Colon (tissue), 2 donors: ENCODE measurements around the gene PDE1C.

Source experiments
- FAIRE-seq: peaks from 2 replicates; lab custom pipeline; 2012; peaks lifted over from hg19 to GRCh38; lab: Jason Lieb, UNC
- donor health status: control.
- donor health status: control.

The PDE1C gene

DNA sequence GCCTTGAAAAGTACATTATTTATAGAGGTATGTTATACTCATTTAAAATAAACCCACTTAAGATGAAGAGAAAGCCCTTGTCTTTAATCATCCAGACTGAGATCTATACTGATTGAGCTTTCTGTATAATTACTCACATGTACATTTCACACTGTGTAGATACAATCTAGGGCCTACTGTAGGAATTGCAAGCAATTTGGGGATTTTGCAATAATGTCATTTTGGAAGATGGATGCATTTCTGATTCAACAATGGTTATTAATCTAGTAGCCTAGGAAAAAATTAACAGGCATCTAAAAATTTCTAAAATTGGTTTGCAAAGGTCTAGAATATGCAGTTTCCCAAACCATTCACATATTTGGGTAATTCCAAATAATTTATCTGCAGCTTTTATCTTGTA, 132.2 kb downstream of the PDE1C start:
- no peak for FAIRE-seq

DNA sequence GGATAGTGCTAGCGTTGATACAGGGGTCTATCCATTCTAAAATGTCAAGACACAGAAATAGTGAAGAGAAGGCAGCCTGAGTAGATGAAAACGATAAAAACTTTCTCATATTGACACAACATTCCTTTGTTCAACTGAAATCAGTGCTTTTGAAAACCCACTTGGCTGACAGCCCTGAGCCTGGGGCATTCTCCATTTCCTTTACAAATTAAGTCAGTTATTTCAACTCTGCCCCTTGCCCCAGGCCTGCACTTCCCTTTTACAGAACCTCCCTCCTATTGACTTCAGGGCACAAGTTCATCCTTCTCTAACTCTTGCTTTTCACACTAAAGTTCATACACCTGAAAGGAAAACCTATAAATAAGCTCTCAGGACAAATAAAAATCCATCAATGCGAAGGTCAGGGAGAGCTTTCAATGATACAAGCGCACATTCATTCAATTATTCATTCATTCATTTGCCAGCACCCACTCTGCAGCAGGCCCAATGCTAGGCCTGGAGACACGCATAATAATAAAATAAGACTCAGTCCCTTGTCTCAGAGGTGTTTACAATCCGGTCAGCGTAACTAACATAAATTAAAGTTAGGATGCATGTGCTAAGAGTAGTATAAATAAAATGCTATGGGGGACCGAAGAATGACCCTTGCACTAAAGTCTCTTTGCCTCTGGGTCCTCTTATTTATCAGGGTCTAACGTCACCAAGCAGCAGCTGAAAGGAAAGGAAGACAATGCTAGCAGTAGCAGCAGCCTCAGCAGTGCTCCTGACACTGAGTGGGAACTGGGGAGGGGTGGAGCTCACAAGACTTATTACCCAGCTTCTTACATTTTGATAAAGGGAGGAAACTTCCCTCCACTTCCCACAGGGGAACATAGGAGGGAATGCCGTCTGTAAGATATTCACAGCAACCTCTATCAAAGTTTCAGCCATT, 134.8 kb downstream of the PDE1C start:
- FAIRE-seq, result no peak

DNA sequence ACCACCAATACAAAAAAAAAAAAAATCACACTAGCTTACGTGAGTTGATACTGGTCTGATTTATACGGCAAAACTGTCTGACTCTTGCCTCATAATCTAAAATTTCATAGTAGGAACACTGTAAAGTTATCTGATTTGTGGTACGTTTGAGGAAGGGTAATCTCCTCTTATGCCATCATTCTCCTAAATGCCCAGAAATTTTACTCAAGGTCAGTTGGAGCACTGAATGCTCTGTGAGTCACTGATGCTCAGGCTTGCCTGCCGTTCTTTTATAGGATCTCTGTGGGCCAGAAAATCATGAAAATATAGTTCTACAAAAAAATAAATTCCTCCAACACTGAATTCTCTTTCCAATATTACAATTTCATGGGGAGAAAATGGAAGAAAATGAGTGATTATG, 135.7 kb downstream of the PDE1C start:
- no peak for FAIRE-seq

DNA sequence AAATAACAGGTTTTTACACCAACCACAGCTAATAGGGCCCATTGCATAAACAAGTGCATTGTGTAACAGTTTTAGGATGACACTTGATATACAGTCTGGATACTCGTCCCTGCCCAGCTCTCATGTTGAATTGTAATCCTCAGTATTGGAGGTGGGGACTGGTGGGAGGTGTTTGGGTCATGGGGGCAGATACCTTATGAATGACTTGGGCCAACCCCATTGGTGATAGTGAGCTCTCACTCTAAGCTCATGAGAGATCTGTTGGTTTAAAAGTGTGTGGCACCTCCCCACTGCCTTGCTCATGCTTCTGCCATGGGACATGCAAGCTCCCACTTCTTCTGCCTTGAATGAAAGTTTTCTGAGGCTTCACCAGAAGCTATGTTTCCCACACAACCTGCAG, 136.7 kb downstream of the PDE1C start:
- FAIRE-seq, result no peak

DNA sequence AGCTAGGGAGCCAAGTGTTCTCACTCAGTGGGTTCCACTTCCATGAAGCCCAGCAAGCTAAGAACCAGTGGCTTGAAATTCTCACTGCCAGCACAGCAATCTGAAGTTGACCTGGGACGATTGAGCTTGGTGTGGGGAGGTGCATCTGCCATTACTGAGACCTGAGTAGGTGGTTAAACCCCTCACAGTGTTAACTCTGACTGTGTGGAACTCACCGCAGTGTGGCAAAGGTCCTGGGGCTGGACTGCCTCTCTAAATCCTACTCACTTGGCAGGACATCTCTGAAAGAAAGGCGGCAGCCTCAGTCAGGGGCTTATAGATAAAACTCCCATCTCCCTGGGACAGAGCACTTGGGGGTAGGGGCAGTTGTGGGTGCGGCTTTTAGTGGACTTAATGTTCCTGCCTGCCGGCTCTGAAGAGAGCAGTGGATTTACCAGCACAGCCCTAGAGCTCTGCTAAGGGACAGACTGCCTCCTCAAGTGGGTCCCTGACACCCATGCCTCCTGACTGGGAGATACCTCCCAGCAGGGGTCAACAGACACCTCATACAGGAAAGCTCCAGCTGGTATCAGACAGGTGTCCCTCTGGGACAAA, 143.1 kb downstream of the PDE1C start:
- FAIRE-seq, result no peak

DNA sequence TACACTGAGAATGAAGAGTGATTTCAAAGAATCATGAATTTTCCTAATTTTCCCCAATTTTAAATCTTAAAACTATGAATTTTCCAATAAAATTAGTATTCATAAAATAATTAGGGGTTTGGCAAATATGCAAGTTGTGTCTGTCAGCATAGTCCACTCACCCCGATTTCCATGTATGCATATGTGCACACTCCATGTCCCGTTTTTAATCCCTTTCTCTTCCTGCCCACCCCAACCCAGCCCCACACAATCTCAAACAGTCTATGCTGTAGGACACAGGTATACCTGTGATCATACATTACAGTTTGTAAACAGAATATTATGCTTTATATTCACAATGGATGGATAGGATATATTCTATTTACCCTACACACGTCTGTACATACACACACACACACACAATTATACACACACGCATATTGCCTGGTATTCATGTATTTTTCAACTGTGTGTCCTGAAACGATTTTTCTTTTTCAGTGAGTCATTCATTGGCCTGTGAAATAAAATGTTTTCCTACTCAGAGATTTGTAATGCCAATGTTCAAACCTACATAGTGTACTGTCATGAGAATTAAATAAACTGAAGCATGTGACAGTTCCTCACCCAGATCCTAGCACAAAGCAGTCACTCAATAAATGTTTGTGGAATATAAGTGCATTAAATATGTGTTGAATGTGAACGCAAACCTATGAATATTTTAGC, 144.3 kb downstream of the PDE1C start:
- FAIRE-seq, result no peak

DNA sequence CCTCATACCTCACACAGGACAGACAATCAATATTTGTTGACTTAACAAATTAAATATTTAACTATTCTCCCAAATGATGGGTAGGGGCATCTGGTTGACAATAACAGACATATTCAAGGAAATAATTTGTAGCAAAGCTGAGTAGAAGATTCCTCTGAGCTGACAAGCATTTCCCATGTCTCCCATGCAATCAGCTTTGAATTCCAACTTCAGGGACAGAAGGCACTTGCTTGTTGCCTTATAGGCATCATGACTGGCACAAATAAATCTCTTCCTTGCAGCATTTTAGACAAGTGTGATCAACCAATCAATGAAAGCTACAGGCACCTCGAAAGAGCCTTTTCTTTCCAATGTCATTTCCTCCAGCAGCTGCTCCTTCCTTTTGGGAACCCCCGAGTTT, 146.0 kb downstream of the PDE1C start:
- no peak for FAIRE-seq

DNA sequence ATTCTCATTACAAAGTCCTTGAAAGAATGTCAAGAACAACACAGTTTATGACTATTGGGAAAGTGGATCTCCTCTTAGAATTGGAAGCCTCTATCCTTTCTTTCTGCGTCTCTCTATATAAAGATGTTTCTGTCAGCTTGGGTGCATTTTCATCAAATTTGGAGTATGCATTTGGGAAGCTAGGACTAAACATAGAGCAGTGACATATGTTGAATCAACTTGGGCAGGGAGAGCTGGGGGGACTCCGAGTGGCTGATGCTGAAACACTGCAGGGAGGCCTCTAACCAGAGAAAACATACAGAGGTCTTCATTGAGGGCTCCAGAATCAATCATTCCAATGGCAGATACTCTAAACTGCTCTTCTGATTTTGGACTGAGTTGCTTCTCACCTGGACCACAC, 147.4 kb downstream of the PDE1C start:
- no peak for FAIRE-seq

DNA sequence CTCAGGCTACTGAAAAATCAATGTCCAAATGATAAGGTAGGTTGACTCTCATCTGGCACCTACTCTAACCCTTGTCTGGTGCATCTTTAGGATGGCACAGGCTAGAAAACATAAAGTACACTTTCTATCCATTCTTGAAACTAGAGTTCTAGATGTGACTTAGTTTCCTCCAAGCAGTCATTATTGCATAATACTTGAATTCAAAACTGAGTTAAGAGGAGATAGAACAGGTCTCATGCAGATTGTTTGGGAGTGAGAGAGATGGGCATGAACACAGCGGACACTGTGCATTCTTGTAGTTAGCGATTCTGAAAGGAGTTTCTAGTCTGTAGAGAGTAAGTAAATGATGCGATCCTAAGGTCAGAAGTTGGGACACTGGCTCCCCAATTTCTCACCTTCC, 149.2 kb downstream of the PDE1C start:
- FAIRE-seq, result no peak

DNA sequence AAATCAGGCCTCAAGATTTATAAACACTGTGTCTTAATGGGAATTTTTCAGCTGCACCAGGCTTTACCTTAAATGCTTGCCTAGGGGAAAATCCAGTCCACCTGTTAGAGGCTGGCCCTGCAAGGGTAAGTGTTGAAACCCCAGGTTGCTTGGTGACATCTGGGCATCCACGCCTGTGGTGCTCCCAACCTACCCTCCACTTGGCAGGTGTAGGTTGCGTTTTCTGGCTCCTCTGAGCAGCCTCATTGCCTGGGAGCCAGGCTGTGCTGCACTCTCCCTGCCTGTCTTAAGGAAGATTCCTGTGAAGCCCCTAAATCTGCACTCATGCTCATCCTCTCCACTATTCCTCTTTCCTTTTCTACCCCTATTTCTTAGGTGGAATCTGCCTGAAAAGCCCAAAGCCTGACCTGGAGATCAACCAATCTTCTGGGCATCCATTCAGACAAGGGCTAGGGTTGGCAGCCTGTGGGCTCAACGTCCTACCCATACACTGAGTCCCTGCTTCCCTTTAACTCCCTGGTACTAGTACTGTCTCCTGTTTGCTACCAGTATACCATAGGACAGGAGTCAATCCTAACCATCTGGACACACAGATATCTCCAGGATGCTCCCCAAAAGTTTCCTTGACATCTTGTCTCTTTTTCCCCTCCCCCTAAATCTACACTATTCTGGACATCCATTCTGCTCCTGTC, 150.4 kb downstream of the PDE1C start:
- FAIRE-seq, result no peak

DNA sequence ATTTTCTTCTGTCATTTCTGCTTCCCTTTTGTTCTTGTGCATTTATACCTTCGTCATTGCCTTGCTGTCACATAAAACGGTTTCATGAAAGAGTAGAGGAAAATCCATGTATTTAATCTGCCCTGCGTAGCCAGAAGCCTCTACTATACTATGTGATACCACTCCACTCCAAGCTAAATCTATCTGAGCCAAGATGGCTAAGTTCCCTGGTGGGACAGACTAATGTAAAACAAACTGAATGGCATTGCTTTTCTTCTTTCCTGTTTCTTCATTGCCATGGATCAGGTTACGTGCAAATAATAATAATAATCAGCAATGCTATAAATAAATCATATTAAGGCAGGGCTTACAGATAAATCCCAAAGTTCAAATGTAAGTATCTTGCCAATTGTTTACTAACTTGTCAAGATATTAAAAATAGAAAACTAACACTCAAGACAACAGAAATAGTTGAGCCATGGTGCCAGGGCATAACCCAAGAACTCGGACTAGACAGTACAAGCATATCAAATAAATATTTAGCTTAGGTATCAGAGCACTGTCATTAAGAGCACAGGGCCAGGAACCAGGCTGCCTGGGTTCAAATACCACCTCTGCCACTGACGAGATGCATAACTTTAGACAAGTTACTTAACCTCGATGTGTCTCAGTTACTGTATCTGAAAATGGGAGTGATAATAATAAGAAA, 151.4 kb downstream of the PDE1C start:
- FAIRE-seq, result no peak

DNA sequence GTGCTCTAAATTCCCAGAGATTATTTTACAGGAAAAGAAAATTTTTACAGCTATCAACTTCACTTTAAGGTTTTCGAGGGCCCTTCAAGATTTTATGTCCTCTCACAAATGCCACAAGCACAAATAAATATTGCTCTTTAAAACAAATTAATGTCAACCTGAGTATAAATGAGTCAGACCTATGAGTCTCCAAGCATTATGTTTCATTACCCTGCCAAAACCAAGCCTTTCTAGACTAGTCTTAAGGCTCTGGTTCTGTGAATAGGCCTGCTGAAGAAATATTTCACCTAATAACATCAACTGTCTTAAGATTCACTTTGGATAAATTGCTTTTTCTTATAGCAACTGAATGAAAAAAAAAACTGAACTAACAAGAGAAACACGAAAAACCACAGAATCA, 153.0 kb downstream of the PDE1C start:
- FAIRE-seq, result no peak

DNA sequence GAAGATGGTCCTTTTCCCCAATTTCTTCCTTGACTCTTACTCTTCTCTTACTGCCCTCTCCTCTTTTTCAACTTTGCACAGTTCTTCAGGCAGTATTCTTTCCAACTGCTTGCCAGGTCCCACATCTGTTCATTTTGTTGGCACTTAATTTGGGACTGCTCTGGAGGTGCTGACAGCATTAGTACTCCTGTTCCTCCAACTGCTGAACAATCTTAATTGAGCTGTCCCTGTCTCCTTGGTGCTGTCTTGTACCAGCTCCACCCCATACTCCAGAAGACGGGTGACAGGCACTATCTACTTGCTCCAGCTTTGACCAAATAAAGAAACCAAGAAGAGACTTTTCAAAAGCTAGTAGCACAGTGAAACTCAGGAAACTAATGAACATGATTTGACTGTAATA, 160.0 kb downstream of the PDE1C start:
- FAIRE-seq, result no peak

DNA sequence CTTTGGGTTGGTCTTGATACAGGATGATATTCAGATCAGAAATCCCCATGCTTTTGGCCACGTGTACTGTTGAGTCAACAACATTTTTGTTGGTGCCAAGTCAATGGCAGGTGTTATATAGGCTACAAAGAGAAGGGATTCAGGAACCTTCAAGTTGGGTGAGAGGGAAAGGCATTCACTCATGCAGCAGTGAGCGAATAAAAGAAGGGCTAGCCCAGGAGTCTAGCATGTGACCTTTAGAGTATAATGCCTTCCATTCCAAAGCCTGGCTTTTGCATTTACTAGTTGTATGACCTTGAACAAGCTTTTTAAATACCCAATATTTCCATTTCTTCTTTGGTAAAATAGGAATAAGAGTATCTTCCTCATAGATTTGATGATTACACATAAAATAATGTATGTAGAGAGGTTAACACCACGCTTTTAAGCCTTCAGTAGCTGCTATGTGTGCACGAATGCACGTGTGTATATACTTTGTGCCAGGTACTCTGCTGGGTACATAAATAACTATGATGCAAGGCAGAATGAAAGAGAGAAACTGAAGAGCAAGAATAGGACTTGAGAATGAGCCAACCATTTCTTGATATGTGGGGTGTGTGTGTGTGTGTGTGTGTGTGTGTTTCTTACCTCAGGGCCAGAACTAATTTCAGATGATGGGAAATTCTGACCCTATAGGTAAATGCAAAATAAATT, 163.6 kb downstream of the PDE1C start:
- FAIRE-seq, result no peak

DNA sequence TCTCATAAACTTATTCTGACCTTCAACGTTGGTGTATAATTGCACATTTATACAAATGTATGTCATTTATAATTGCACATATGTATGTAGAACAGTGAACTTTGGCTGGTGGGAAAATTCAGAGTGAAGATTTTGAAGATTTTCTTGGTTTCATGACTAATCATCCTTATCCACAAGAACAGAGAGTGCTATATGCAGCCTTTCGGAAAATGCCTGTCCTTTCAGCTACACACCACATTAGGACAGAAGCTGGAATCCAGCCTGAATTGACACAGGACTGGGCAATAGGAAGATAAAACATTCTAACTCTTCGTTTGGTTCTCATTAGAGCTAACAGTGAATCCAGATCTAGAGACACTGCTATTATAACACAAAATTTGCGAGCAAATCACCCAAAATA, 166.2 kb downstream of the PDE1C start:
- no peak for FAIRE-seq

DNA sequence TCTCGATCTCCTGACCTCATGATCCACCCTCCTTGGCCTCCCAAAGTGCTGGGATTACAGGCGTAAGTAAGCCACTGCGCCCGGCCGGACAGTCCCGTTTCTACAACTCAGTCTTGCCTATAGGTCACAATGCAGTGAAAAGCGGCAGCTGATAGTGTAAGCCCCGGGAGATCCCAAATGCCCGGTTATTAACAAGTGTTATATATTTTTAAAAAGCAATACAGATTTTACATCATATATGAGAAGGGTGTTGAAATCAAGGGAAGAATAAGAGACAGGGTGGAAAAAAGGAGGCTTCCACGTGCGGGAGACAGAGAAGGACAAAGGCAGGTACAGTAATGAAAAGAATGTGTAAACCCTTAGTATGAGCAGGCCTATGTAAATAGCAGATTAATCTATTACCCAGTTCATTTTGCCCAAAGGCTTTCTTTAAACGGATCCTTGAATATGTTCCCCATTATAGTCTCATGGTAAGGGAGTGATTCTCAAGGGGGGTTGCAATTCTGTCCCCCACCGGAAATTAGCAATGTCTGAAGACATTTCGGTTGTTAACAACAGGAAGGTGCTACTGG, 170.8 kb downstream of the PDE1C start:
- no peak for FAIRE-seq

DNA sequence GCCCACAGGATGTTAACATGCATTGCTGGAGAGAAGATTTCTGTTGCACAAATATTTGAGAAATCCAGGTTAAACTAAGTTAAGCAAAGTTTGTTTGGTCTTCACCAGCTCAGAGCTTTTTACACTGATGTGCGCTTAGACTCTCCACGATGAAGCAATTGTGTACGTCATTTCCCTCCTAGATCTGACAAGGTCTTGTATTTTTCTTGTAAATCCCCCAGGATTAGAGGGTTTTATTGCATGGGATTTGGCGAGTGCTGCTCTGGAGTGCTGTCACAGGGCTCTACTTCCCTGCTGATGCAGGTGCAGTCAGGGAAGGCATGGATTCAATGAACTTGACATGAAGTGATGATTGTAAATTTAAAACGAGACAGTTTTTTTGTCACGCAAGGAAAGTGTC, 173.3 kb downstream of the PDE1C start:
- FAIRE-seq, result no peak

DNA sequence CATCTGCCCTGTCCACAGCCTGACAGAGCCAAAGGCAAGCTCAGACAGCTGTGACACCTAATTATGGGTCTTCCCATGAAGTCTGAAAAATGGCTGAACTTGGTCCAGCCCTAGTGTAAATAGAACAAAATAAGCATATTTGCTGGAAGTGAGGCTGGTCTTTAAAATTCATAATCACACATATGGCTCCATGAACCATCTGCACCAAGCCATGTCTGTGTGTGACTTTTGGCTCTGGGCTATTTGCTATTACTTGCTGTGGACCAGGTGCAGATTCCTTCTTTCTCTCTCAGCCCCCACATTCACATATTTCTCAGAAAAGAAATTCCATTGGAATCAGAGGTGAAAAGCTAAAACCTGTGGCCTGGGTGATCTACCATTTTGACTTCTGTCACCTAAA, 175.9 kb downstream of the PDE1C start:
- no peak for FAIRE-seq

DNA sequence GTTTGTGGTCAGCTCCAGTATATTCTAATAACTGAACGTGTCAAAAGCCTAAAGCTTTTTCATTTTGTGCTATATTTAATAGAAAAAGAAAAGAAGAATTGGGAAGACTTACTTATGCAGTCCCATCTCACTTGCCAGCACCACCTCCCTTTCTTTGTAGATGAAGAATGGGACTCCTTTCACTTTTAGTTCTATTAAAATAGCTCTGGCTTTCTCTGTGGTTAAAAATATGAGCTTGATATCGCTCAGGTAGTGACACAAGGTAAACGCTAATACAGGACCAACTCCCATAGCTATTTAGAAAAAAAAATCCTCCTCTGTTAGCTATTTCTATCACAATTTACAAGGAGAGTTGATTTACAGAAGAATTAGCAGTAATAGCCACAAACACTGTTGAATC, 176.8 kb downstream of the PDE1C start:
- no peak for FAIRE-seq

DNA sequence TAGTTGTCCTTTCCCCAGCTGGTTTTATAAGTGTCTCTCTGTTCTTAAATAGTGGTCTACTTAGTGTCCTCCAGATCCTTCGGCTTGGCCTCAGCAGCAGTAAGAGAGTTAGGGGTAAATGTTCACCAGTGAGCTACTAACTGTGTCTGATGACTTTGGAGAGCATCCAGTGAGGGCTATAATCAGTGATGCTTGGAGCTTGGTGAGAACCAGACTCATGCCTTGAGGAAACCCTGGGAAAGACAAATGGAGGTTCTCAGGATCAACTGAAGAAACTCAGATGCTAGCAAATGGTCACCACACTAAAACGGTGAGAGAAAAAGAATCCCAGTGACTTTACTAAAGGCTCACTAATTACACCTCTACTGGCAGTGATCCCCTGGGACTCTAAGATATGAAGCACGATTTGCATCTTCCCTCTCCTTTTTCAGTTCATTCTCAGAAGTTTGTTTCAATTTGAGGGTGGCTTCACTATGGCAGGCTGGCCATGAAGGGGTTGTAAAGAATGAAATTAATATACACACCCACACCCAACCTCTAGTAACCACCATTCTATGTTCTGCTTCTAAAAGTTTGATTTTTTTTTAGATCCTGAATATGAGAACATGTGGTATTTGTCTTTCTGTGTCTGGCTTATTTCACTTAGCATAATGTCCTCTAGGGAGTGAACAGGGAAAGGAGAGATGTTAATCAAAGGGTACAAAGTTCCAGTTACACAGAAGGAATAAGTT, 177.9 kb downstream of the PDE1C start:
- no peak for FAIRE-seq
